Spleen (tissue), 11 donors: Measurements from ENCODE around the gene AUP1. TPM values are rescaled to one million over a fixed set of nuclear protein-coding genes. Genes with fewer than 3 reads are reported as not detected.
A peak's percentile ranks its signal among the peaks of the same experiment; 100 is the strongest.

ENCODE experiments used
- DNase-seq: peaks from one replicate; pipeline ENCODE4 v3.0.0-alpha.2; 2020
- H3K27ac ChIP-seq, 8 donors: fragments of 200-600 bp; sonication (generic) in 7 of 8; 1 replicate in 4 of 8; 2 replicates in 4 of 8; pipeline versions ENCODE4 v1.5.0 to v1.8.0; 2016 to 2021; ENCODE audit warnings: inconsistent platforms in 4 of 8, mild to moderate bottlenecking in 4 of 8, moderate library complexity in 1 of 8
- H3K27me3 ChIP-seq, 7 donors: fragments of 200-600 bp; sonication (generic) in 6 of 7; replicated peaks in 1 of 7; 1 replicate in 4 of 7; 2 replicates in 3 of 7; pipeline versions ENCODE4 v1.5.0 to v1.8.0; 2016 to 2021; ENCODE audit warnings: inconsistent platforms in 3 of 7, mild to moderate bottlenecking in 1 of 7
- H3K36me3 ChIP-seq, 6 donors: fragments of 200-600 bp; sonication (generic) in 5 of 6; 1 replicate in 4 of 6; 2 replicates in 2 of 6; pipeline versions ENCODE4 v1.5.0 to v1.8.0; 2016 to 2021; ENCODE audit warnings: inconsistent platforms in 2 of 6
- H3K4me1 ChIP-seq, 6 donors: fragments of 200-600 bp; sonication (generic) in 5 of 6; 1 replicate in 3 of 6; 2 replicates in 3 of 6; pipeline versions ENCODE4 v1.5.0 to v1.8.0; 2016 to 2021; ENCODE audit warnings: inconsistent platforms in 3 of 6
- H3K4me3 ChIP-seq, 8 donors: fragments of 200-600 bp; sonication (generic) in 7 of 8; 1 replicate in 4 of 8; 2 replicates in 4 of 8; pipeline versions ENCODE4 v1.5.0 to v1.8.0; 2016 to 2021; ENCODE audit warnings: inconsistent platforms in 4 of 8, mild to moderate bottlenecking in 4 of 8, moderate library complexity in 2 of 8
- H3K9me3 ChIP-seq, 8 donors: fragments of 200-600 bp; sonication (generic) in 7 of 8; 1 replicate in 4 of 8; 2 replicates in 4 of 8; pipeline versions ENCODE4 v1.5.0 to v1.8.0; 2016 to 2021; ENCODE audit warnings: inconsistent platforms in 4 of 8
- CTCF ChIP-seq, 11 experiments: fragments of 200-600 bp in 7 of 11; fragments of 450-650 bp in 4 of 11; sonication (generic) in 4 of 11; IDR thresholded peaks in 8 of 11; conservative IDR thresholded peaks in 3 of 11; 1 replicate in 7 of 11; 2 replicates in 4 of 11; pipeline versions ENCODE4 v1.4.0 to v1.8.0; 2016 to 2021; ENCODE audit warnings: antibody characterized with exemption in 11 of 11, inconsistent platforms in 4 of 11, mild to moderate bottlenecking in 1 of 11
- POLR2A ChIP-seq, 3 donors: fragments of 450-650 bp; IDR thresholded peaks; one replicate each; pipeline ENCODE4 v1.5.1; 2017; ENCODE audit warnings: antibody characterized with exemption in 3 of 3, mild to moderate bottlenecking in 1 of 3
- POLR2AphosphoS5 ChIP-seq, 3 donors: sonication (generic); formaldehyde crosslinking; IDR thresholded peaks; one replicate each; pipeline ENCODE4 v1.5.1; 2017; ENCODE audit warnings: antibody characterized with exemption in 3 of 3
- WGBS, 5 donors: extraction: QIAGEN DNeasy Blood & Tissue Kit in 3 of 5; methylation state at CpG; one replicate each; pipeline versions ENCODE4 v1.1.5 to v1.1.7; 2013 to 2018; 5-methylcytosine and 5-hydroxymethylcytosine counted together
- intact Hi-C: fragments of 100-400 bp; cut with DNase I; formaldehyde crosslinking; loops from one replicate; pipeline ENCODE4 v1.15.0; 2023; ENCODE audit warnings: low total_unique reads
- polyA plus RNA-seq, 3 donors: library from polyadenylated mRNA; stranded (reverse); fragments of 200-250 nt; gene quantifications; one replicate each; pipeline ENCODE4 v1.2.1, GENCODE V29; 2013
- total RNA-seq, 7 donors: library from RNA; depleted of rRNA in 3 of 7; stranded (reverse); fragments of >200 nt in 3 of 7; fragmentation: NEBNext Ultra II Directional in 4 of 7; extraction: Animal tissue kit (Norgen Biotek cat#: 25700) in 4 of 7; gene quantifications; one replicate each; pipeline versions ENCODE4 v1.1.0 to v1.2.1, GENCODE V29; 2016 to 2021
- donor health status: healthy with polysubstance abuse.
- donor health status: DM: no; HTN: no; CAD: no; lungs with moderate emphysema.
- donor health status: DM: no; HTN: no; CAD: no.
- donor health status: Bipolar disorder and iron deficiency.
- donor health status: healthy.
- donor health status: DM: no; HTN: no; CAD: no.
- donor health status: DM: yes; HTN: yes; CAD: no.

The AUP1 gene
- total and polyA plus RNA-seq, 10 donors: 107 to 226 (median 135) TPM

GRCh38 chr2:74553892-74554819 is 24.6 kb upstream of the AUP1 start, which contains the start of the genes DOK1 and LOXL3:
Gene DOK1 (plus strand): TSS chr2:74554720. CDS start chr2:74554755, 35 bp downstream.
Gene LOXL3 (minus strand): TSS chr2:74553942. CDS start chr2:74552634, 1,308 bp downstream.
- WGBS, 5 donors: 1 to 4% (median 1%) methylated on average over 13 to 73 of the region's 73 CpGs
- intact Hi-C loops: no loop called here
- Histone ChIP-seq H3K27me3 (peaks cover 0 to 12% (median 5%) of the 10 kb centered on the region in 7 donors), H3K9me3 (no peaks in the 10 kb centered on the region), H3K36me3 (peaks cover 0 to 25% (median 9%) of the 10 kb centered on the region in 6 donors), H3K4me3 (peak within 1 kb of the TSS; percentile 75 to 99 (median 86)), H3K27ac (peak within 1 kb of the TSS; percentile 80 to 96 (median 92)), H3K4me1 (peaks cover 13 to 79% (median 44%) of the 10 kb centered on the region in 6 donors)
- peak; percentile 97 for DNase-seq
- peak in 1 of 3 donors; percentile 42 for TF ChIP-seq POLR2A (IDR thresholded peaks at IDR 0.05)
- peak in 3 of 11 experiments; percentile 17 to 23 (median 18) for TF ChIP-seq CTCF (IDR thresholded peaks at IDR 0.05 in 8 of 11, conservative IDR thresholded peaks at IDR 0.05 in 3 of 11)
- TF ChIP-seq POLR2AphosphoS5 (IDR thresholded peaks at IDR 0.05): peak; percentile 87 to 89 (median 89)

- Histone ChIP-seq H3K4me3 (peak overlapping the region in 7 of 8 donors; percentile 75 to 99 (median 90)), H3K4me1 (peaks cover 14 to 81% (median 53%) of the 10 kb centered on the region in 6 donors), H3K36me3 (peaks cover 0 to 25% (median 9%) of the 10 kb centered on the region in 6 donors), H3K27me3 (peaks cover 0 to 22% (median 12%) of the 10 kb centered on the region in 7 donors), H3K27ac (peak overlapping the region in 6 of 8 donors; percentile 90 to 96 (median 92)), H3K9me3 (no peaks in the 10 kb centered on the region)
- peak; percentile 82 for DNase-seq
- intact Hi-C loops: no loop called here
- WGBS, 5 donors: 60 to 73% (median 65%) methylated on average over 27 of the region's 27 CpGs
- TF ChIP-seq POLR2AphosphoS5 (IDR thresholded peaks at IDR 0.05) (peak in 2 of 3 donors; percentile 32 to 41), CTCF (IDR thresholded peaks at IDR 0.05 in 8 of 11, conservative IDR thresholded peaks at IDR 0.05 in 3 of 11) (no peak)
Measured at GRCh38 chr2:74552914-74553811, 23.7 kb upstream of the AUP1 start.

GRCh38 chr2:74551942-74552913 is 22.7 kb upstream of the AUP1 start:
- 63 to 78% (median 73%) methylated on average over 16 to 21 of the region's 21 CpGs for WGBS, 5 donors
- DNase-seq: no peak
- Histone ChIP-seq H3K9me3 (no peaks in the 10 kb centered on the region), H3K4me3 (no peak overlapping the region), H3K4me1 (peaks cover 14 to 76% (median 54%) of the 10 kb centered on the region in 6 donors), H3K27ac (peak overlapping the region in 2 of 8 donors; percentile 93 to 96), H3K27me3 (peaks cover 0 to 29% (median 12%) of the 10 kb centered on the region in 7 donors), H3K36me3 (peaks cover 0 to 16% (median 9%) of the 10 kb centered on the region in 6 donors)
- intact Hi-C loops: no loop called here
- TF ChIP-seq CTCF (IDR thresholded peaks at IDR 0.05 in 8 of 11, conservative IDR thresholded peaks at IDR 0.05 in 3 of 11) (no peak), POLR2AphosphoS5 (IDR thresholded peaks at IDR 0.05) (no peak), POLR2A (IDR thresholded peaks at IDR 0.05) (no peak)
